NCI-H146 treated with DMSO at 0.1 percent for 48 hours (cell line): Measurements from ENCODE around the gene ACTL8.

Source experiments
- DNase-seq: peaks from one replicate; lab custom pipeline; 2025; ENCODE audit not compliant: unreplicated experiment; lab: John Stamatoyannopoulos, UW

ACTL8 gene

DNA sequence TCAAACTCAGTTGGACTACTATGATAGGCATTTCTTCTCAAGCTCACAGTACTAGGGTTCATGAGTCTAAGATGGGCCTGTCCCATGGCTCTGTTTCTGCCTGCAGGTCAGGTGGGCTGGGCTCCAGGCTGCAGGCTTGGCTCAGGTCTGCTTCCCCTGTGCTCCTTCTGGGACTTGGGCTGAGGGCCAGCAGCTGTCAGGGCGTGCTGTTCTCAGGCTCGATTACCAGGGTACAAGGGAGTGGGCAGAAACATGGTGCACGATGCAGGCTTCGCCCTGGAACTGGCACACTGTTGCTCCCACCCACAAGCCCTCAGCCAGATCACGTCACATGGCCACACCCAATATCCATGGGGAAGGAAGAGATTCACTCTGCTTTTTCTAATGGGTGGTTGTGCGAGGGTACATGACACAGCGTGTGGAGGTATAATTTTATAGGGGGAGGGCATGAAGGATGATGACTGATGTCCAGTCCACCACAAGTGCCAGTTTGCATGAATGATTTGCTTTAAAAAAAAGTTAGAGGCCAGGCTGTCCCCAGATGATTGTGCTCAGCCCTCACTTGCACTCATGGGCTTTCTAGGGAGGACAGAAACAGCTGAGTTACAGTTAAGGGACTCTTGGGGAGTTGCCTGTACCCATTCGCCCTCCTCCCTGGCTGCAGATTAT, 118.0 kb downstream of the ACTL8 start:
- no peak for DNase-seq

GRCh38 chr1:17874231-17874630, 119.1 kb downstream of the ACTL8 start:
- DNase-seq = no peak

- no peak for DNase-seq
Observed at GRCh38 chr1:17874710-17875109, 119.6 kb downstream of the ACTL8 start.

DNA sequence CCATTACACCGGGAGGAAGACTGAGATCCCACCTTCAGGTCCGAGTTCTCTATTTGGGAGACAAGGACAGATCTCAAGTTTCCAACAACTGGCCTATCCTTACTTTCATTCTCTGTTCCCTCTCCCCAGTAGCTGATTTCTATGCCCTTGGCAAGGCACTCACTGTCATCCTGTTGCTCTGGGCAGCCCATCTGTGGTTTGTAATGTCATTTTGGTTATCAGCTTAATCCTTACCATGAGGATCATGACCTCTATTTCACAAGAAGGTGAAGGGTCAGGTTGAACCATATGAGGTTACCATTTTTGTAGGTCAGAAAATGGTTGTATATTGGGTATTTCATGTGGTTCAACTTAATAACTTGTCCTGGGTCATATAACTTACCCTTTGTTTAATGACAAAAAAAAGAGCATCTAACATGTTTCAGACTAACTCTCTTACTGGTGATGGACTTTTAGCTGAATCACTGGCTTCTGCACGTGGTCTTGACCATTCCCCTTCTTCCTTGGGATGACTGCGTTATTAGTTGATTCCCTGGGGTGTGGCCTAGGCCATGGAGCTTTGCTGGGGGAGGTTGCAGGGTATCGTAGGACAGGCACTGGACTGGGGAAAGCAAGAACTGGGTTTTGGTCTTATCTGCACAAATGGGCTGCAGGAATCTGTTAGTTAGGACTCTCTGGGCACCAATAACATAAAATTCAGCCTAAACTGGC, 120.2 kb downstream of the ACTL8 start:
- no peak for DNase-seq

DNA sequence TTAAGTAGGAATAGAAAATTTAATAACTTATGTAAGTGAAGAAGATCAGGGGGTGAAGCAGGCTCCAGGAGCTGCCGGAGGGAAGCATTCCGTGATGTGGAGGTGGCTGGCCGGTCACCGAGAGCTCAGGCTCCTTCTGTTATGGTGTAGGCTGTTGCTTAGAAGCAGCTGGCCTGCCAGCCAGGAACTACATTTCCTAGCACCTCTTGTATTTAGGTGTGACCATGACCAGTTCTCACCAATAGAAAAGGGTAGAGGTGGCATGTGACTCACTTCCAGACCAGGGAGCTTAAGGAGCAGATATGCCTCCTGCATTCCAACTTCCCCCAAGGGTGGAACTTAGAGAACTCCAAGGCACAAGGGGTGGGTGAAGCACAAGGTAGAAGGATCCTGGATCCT, 120.7 kb downstream of the ACTL8 start:
- DNase-seq = no peak
